Globus pallidus (tissue), 1 donor: ENCODE measurements around the gene FLT3.

Experiments used
- DNase-seq: peaks from one replicate; pipeline ENCODE4 v3.0.0-alpha.2; 2015; ENCODE audit warnings: low spot score

The FLT3 gene

DNA sequence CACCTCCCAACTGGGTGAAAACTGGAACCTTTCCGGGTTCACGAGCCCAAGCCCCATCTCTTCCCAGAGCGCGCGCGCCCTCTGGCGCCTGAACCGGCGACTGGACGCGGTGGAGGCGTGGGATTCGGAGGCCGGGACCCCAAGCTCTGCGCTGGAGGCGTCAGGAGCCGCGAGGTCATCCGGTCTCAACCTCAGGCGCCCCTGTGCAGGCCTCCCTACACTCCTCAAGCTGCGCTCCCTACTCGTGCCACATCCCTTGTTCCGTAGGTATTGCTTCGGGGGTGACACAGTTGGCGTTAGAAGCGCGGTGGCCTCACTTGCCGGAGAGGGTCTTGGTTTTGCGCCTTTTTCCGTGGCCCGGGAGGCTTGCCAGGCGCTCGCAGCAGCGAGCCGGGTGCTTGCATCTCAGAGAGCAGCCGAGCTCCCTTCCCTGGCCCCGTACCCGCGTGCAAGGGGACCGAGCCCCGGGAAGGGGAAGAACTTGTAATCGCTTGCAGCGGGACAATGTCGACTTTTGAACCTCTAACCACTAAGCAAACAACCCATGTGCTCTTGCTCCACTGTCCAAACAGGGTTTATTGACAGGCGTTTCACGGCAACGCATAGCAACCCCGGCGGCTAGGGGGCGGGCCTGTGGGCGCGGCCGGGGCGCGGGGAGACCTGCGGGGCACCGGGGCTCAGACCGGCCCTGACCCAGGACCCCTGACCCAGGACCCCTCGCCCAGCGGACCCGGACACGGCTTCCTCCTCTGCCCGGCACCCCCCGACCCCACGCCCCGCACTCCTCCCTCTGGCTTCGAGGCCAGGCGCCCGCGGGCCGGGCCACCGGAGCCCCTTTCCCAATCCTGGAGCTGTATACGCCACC lies 139.8 kb downstream of the FLT3 start:
- DNase-seq = peak; percentile 11

DNA sequence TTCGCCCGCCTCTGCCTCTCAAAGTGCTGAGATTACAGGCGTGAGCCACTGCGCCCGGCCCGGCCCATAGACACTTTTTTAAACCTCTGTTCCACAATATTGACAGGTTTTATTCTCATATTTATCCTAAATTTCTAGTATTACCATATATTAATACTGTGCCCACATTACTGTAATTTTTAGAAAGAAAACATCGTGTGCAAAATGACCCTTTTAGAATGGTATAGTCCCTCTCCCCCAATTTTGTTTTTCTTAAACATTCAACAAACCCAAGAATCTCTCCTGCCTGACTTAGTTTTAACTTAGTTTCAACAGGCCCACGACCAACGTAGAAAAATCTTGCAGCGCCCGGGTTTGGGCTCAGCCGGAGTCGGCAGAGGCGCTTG lies 140.4 kb downstream of the FLT3 start:
- no peak for DNase-seq

DNA sequence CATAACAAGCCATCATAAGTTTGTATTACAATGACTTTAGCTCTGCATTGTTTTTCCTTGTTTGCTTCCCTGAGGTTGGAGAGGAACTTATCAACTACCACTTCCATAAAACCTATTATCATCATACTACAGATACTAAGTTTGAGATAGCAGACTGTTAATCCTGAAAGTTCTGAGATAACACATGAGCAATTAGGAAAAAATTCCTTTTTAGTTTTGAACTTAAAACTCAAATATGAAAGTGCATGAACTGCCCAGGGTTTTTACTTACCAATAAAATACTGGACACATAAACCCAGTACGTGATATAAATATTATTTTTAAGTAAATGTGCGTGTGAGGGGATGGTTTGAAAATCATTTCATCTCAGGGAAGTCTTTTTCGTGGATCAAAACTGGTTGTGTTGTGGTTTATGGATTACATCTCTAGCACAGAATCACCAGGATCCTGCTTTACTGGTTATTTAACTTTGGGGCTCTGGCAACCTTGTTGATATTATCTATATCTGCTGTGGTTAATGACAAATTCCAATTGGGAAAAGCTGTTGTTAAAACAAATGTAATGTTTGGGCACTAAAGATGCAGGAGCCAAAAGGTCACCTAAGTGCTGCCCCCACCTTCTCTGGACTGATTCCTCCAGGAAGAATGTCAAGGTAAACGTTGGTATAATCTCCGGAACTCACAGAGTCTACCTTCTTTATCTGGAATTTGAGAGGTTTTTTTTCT lies 143.6 kb downstream of the FLT3 start:
- no peak for DNase-seq

DNA sequence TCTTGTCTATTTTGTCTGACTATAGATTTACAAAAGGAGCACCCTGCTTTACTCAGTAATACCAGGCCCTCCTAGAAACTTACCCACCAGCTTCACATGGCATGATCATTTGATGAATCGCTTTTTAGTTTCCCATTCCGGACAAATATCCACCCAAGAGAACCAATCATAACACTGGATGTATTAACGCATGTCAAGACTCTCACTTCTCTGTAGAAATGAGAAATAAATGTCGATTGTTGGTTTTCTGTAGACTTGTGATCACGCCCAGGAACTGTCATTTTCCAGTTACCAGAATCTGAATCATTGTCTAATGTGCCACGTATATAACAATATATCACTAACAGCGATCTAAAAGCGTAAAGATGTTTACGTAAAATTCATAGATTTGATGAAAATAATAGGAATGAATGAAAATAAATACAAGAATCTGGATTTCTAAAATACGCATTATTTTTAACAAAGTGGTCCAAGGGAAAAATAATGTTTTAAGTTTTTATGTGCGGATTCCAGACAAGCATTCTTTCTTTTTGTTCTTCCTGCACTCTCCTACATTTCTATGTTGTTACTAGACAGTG lies 145.3 kb downstream of the FLT3 start:
- DNase-seq = no peak

DNA sequence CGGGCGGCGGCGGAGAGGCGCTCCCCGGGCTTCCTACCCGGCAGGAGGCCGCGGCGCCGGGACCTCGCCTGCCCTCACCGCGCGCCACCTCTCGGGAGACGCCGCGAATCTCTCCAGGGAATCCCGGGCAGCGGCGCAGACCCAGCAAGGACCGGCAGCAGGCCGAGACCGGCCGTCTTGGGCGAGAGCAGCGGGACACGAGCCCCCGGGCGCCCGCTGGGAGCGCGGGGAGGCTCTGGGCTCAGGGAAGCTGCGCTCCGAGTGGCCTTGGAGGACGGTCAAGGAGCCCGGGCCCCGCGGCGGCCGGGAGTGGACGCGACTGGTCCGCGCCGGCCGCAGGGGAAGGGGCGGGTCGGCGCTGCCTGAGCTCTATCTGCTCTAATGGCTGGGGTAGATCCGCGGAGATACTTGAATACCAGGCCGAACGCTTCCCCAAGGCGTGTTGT lies 145.9 kb downstream of the FLT3 start:
- DNase-seq = no peak

DNA sequence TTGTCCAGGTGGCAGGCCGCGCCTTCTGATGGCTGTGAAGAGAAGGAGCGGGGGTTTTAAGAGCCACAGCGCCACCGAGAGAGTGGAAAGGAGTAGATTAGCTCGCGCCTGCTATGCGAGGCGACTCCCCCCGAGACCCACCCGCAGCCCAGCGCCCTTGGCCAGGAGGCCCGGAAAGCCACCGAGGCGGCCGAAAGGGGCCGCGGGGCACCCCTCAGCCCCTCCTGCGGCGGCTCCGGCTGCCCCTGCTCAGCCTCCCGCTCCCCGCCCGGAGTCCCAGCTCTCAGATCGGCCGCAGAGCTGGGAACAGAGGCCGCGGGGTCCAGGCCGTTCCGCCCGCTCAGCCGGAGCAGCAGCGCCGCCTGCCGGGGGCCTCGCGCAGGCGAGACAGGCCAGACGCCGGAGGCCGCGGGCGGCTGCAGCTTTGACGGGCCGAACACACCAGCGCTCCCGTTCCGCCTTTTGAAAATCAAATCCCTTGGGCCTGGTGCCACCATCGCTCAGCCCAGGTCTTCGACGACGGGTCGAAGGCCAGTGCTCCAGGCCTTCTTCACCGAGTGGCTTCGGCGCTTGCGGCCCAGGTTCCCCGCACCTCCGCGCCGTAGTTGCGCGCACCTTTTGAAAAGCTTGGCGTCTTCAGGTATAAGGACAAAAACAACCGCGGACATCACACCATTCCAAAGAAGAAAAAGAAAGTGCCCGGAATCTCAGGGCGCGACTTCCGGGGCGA lies 146.5 kb downstream of the FLT3 start:
- peak; percentile 37 for DNase-seq
